OCI-LY3 (cell line): ENCODE results near the gene NDUFB7.

Source experiments
- CTCF ChIP-seq: fragments of 200-600, 300-600 bp; sonication (generic); IDR thresholded peaks from 2 replicates; pipeline ENCODE4 v1.5.1; 2014; ENCODE audit warnings: antibody characterized with exemption, low read length, low read depth
- EZH2phosphoT487 ChIP-seq: fragments of 200-600 bp; shearing (Covaris generic); IDR thresholded peaks from 2 replicates; pipeline ENCODE4 v1.6.1; 2018; ENCODE audit warnings: antibody characterized with exemption, mixed run types, low read depth

- no peak for TF ChIP-seq CTCF
- no peak for TF ChIP-seq EZH2phosphoT487
Measured at GRCh38 chr19:14563989-14564651, 7.7 kb downstream of the NDUFB7 start.
